ENCODE measurements around the gene PSORS1C2.

DNA sequence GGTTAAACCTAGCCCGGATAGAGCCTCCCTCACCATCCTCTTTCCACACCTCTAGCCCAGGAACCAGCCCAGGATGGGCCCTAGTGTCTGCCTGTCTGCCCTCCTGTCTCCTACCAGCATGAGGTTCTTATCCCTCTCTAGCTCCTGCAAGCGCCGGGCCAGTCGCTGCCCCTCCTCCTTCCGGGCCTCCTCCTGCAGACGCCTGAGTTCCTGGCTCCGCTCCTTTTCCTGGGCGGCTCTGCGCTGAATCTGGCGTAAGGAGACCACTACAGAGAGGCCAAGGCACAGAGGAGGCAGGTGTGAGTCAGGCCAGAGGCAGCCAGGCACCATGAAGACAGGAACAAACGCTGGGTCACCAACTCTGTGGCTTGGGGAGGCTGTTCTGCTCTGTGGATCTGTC lies 4.3 kb upstream of the PSORS1C2 start:
- no peak for TF ChIP-seq SUZ12 (IDR thresholded peaks at IDR 0.05; ENCODE audit: extremely low read depth, insufficient read depth, insufficient read length)
- TF ChIP-seq YY1 (IDR thresholded peaks at IDR 0.05; ENCODE audit: insufficient read depth, insufficient read length), result no peak
- no peak for TF ChIP-seq ZNF274 (IDR thresholded peaks at IDR 0.05; ENCODE audit: low read depth, low read length)
